Thyroid gland (tissue), 4 donors: Measurements from ENCODE around the gene BCL10. TPM values are rescaled to one million over a fixed set of nuclear protein-coding genes. Genes with fewer than 3 reads are reported as not detected.

ENCODE experiments used
- DNase-seq, 2 donors: peaks; one replicate each; pipeline ENCODE4 v3.0.0-alpha.2; 2019
- H3K27ac ChIP-seq, 3 donors: fragments of 200-600 bp; sonication (generic); 1 replicate in 2 of 3; 2 replicates in 1 of 3; pipeline ENCODE4 v1.5.1; 2016 to 2019; ENCODE audit warnings: mild to moderate bottlenecking in 1 of 3, moderate library complexity in 1 of 3
- H3K27me3 ChIP-seq: fragments of 200-600 bp; sonication (generic); one replicate; pipeline ENCODE4 v1.5.1; 2019
- H3K36me3 ChIP-seq, 2 donors: fragments of 200-600 bp; sonication (generic); one replicate each; pipeline ENCODE4 v1.5.1; 2016 to 2019
- H3K4me1 ChIP-seq, 2 donors: fragments of 200-600 bp; sonication (generic); one replicate each; pipeline ENCODE4 v1.5.1; 2017 to 2019
- H3K4me3 ChIP-seq, 3 donors: fragments of 200-600 bp; sonication (generic); replicated peaks in 1 of 3; 1 replicate in 2 of 3; 2 replicates in 1 of 3; pipeline ENCODE4 v1.5.1; 2016; ENCODE audit warnings: mild to moderate bottlenecking in 1 of 3
- H3K9me3 ChIP-seq: fragments of 200-600 bp; sonication (generic); one replicate; pipeline ENCODE4 v1.5.1; 2017
- POLR2A ChIP-seq, 2 donors: fragments of 450-650 bp; IDR thresholded peaks; one replicate each; pipeline ENCODE4 v1.6.1; 2017; ENCODE audit warnings: antibody characterized with exemption in 2 of 2, mild to moderate bottlenecking in 2 of 2, moderate library complexity in 1 of 2
- WGBS, 2 donors: methylation state at CpG; one replicate each; pipeline ENCODE4 v1.1.5; 2017; 5-methylcytosine and 5-hydroxymethylcytosine counted together
- intact Hi-C: fragments of 100-400 bp; cut with DNase I; formaldehyde crosslinking; loops from one replicate; pipeline ENCODE4 v1.15.1; 2023
- total RNA-seq, 4 donors: library from RNA; depleted of rRNA; stranded (reverse); fragments of >200 nt; gene quantifications; one replicate each; pipeline ENCODE4 v1.2.3, GENCODE V29; 2016
- TF ChIP-seq, protein P1 (sequence below), 6 experiments: fragments of 200-600 bp in 3 of 6; fragments of 450-650 bp in 3 of 6; sonication (generic) in 3 of 6; IDR thresholded peaks; one replicate each; pipeline ENCODE4 v1.5.1; 2016 to 2019; ENCODE audit warnings: antibody characterized with exemption in 6 of 6, mild to moderate bottlenecking in 2 of 6, inconsistent platforms in 1 of 6, moderate library complexity in 1 of 6

BCL10 gene
- total RNA-seq, 4 donors from 2014 or later: 13.6 to 28.5 (median 15.1) TPM

DNA sequence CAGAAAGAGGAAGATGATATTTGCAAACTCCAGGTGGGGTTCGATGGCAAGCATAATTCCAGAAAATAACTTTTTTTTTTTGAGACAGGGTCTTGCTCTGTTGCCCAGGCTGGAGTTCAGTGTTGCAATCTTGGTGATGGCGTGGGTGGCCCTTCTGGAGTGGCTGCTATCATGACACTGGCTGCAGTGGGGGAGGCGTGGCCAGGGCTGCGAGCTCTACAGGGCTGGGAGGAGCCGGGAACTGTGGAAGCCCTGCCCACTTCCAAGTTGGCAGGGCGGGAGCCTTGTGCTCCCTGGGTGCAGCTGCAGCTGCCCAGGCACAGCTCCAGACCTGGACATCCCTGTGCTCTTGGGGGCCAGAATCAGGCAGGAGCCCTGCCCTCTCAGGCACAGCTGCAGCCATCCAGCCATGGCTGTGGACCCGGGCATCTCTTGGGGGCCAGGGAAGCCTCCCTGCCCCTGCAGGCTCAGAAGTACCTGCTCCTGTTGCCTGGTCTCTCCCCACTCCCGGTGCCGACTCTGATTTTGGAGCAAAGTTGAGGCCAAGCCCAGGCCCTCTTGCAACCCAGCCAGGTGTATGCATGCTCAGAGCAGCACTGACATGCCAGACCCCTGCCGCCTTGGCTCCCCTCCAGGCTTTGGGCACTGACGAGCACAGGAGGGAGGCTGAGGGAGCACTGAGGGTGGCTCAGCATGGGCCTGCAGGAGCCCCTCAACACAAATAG lies 7.2 kb upstream of the BCL10 start:
- intact Hi-C loops: no loop called here
- Histone ChIP-seq H3K27me3 (no peaks in the 10 kb centered on the region), H3K4me1 (no peaks in the 10 kb centered on the region), H3K4me3 (no peak overlapping the region), H3K27ac (no peak overlapping the region), H3K36me3 (no peaks in the 10 kb centered on the region), H3K9me3 (no peaks in the 10 kb centered on the region)
- peak in 1 of 2 donors; percentile 11 for DNase-seq
- TF ChIP-seq, protein P1, sequence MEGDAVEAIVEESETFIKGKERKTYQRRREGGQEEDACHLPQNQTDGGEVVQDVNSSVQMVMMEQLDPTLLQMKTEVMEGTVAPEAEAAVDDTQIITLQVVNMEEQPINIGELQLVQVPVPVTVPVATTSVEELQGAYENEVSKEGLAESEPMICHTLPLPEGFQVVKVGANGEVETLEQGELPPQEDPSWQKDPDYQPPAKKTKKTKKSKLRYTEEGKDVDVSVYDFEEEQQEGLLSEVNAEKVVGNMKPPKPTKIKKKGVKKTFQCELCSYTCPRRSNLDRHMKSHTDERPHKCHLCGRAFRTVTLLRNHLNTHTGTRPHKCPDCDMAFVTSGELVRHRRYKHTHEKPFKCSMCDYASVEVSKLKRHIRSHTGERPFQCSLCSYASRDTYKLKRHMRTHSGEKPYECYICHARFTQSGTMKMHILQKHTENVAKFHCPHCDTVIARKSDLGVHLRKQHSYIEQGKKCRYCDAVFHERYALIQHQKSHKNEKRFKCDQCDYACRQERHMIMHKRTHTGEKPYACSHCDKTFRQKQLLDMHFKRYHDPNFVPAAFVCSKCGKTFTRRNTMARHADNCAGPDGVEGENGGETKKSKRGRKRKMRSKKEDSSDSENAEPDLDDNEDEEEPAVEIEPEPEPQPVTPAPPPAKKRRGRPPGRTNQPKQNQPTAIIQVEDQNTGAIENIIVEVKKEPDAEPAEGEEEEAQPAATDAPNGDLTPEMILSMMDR (IDR thresholded peaks at IDR 0.05): no peak
- TF ChIP-seq POLR2A (IDR thresholded peaks at IDR 0.05): no peak
- 79 to 80% methylated on average over 3 to 4 of the region's 11 CpGs for WGBS, 2 donors

DNA sequence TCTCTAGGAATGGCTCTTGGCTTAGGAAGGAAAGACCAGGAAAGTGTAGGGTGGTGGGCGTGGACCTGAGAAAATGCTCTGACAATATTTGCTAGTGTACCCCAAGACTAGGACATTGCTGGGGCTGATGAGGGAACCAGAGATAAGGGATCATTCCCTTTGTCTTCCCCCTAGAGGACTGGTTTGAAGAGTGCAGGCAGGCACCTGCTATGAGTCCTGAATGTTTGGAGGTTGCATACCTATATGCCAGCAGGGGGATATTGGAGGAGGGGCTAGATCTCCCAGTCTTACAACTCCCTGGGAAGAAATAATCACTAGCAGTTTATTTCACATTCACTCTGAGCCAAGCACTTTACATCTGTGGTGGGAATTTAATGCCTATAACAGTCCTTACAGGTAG lies 6.0 kb upstream of the BCL10 start:
- no peak for TF ChIP-seq POLR2A (IDR thresholded peaks at IDR 0.05)
- TF ChIP-seq, protein P1 (IDR thresholded peaks at IDR 0.05): no peak
- Histone ChIP-seq H3K4me3 (no peak overlapping the region), H3K27me3 (no peaks in the 10 kb centered on the region), H3K9me3 (no peaks in the 10 kb centered on the region), H3K27ac (no peak overlapping the region), H3K4me1 (no peaks in the 10 kb centered on the region), H3K36me3 (no peaks in the 10 kb centered on the region)
- 94 to 100% methylated on average over 1 of the region's 1 CpG for WGBS, 2 donors
- intact Hi-C loops: no loop called here
- no peak for DNase-seq

DNA sequence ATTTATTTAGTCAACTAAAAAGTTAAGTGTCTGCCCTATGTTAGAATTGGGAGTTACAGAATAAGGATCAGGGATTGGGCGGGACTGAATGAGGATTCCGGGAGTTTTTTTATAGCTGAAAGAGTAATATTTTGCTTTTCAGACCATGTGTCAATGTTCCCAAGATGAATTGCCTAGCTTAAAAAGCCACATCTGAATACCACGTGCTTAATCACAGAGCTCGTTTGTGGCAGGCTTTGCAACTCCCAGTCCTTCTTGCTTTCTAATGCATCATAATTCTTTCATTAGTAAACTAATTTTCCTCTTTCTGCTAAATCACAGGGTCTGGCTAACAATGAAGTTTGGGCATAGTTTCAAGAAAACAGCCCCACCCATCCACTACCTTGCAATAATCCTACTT lies 4.2 kb upstream of the BCL10 start:
- Histone ChIP-seq H3K27me3 (no peaks in the 10 kb centered on the region), H3K4me3 (no peak overlapping the region), H3K9me3 (no peaks in the 10 kb centered on the region), H3K27ac (no peak overlapping the region), H3K4me1 (peaks cover 0 to 2% of the 10 kb centered on the region in 2 donors), H3K36me3 (no peaks in the 10 kb centered on the region)
- TF ChIP-seq POLR2A (IDR thresholded peaks at IDR 0.05): no peak
- TF ChIP-seq, protein P1 (IDR thresholded peaks at IDR 0.05): no peak
- intact Hi-C loops: no loop called here
- 83 to 87% methylated on average over 4 of the region's 4 CpGs for WGBS, 2 donors
- DNase-seq: no peak

DNA sequence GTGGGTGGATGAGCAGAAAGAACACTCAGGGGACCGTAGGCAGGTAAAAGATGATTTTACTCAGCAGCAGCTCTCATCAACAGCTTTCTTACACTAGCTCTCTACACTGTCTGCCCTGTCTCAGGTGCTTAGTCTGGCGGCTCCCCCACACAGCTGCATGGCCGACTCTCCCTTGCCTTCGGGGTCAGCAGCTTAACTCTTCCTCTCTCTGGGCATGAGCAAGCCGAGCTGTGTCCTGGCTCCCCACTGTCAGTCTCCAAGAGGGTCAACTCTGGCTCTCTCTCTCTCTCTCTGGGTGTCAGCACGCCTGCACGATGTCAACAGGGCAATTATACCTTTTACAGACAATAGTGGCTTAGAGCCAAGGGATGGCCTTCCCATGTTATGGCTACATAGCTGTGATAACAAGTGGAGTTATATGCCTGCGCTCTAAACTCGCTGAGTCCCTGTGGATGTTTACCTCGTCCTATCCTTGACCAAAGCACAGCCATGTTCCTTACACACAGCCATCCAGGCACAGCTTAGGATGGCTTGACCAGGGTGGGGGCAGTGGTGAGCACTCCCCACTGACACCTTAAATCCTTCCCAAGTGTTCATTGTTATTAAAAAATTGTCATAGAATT lies 3.1 kb upstream of the BCL10 start:
- no peaks in the 10 kb centered on the region for H3K27me3 ChIP-seq
- no peak overlapping the region for H3K4me3 ChIP-seq
- peak overlapping the region in 1 of 3 donors; percentile 32 for H3K27ac ChIP-seq
- WGBS, 2 donors: 70 to 80% methylated on average over 10 of the region's 10 CpGs
- no peaks in the 10 kb centered on the region for H3K36me3 ChIP-seq
- DNase-seq: no peak
- intact Hi-C loops: no loop called here
- H3K4me1 ChIP-seq: peaks cover 4 to 13% of the 10 kb centered on the region in 2 donors
- no peaks in the 10 kb centered on the region for H3K9me3 ChIP-seq
- no peak for TF ChIP-seq POLR2A (IDR thresholded peaks at IDR 0.05)
- TF ChIP-seq, protein P1 (IDR thresholded peaks at IDR 0.05): no peak

DNA sequence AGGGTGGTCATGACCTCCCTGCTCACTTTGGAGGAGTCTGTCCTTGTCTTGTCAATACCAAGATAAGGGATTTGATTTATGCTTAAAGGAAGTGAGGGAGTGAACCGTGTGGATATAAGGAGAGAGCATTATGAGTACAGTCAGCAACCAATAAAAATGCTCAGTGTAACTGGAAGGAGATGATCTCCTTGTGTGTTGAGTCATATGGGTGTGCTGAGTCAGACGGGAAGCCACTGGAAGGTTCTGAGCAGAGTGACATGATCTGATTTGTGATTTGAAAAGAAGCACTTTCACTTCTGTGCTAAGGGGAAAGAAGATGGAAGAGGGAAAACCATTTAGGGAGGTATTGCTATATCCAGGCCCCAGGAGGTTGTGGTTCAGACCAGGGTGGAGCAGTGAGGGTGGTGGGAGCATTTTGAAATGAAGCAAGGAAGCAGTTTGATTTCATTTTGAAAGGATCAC lies 2.5 kb upstream of the BCL10 start:
- DNase-seq: no peak
- Histone ChIP-seq H3K27me3 (no peaks in the 10 kb centered on the region), H3K9me3 (no peaks in the 10 kb centered on the region), H3K36me3 (no peaks in the 10 kb centered on the region), H3K4me3 (no peak overlapping the region), H3K4me1 (peaks cover 11 to 20% of the 10 kb centered on the region in 2 donors), H3K27ac (peak overlapping the region in 2 of 3 donors; percentile 8 to 32)
- intact Hi-C loops: no loop called here
- no peak for TF ChIP-seq POLR2A (IDR thresholded peaks at IDR 0.05)
- TF ChIP-seq, protein P1 (IDR thresholded peaks at IDR 0.05): no peak
- WGBS, 2 donors: 51 to 61% methylated on average over 2 of the region's 2 CpGs
